ENCODE results near the gene PCDH9. TPM values are rescaled to one million over a fixed set of nuclear protein-coding genes. Genes with fewer than 3 reads are reported as not detected.

Gene PCDH9
- total RNA-seq, 1 donor from 2014 or later = 1.9 TPM

DNA sequence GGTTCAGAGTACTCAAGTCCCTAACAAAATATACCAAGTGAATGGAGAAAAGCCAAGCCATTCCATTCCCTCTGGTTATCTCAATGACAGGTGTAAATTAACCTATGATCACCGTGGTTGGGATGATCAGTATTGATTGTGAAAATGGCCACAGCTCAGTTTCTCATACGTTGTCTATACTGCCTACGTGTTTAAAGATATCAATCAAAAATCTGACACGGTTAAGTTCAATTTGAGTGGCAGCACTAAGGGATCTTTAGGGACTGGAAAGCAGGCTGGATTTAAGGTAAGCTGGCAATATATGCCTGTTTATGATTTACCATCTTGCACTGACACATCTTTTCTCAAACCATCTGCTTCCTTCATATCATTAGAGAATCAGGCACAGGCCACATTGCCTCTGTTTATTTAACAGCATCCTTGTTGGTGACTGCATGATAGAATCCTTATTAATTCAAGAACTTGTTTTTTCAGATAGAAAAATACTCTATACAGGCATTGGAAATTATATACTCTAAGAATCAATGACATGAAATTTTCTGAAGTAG, 907.9 kb downstream of the PCDH9 start:
- TF ChIP-seq, protein P1, sequence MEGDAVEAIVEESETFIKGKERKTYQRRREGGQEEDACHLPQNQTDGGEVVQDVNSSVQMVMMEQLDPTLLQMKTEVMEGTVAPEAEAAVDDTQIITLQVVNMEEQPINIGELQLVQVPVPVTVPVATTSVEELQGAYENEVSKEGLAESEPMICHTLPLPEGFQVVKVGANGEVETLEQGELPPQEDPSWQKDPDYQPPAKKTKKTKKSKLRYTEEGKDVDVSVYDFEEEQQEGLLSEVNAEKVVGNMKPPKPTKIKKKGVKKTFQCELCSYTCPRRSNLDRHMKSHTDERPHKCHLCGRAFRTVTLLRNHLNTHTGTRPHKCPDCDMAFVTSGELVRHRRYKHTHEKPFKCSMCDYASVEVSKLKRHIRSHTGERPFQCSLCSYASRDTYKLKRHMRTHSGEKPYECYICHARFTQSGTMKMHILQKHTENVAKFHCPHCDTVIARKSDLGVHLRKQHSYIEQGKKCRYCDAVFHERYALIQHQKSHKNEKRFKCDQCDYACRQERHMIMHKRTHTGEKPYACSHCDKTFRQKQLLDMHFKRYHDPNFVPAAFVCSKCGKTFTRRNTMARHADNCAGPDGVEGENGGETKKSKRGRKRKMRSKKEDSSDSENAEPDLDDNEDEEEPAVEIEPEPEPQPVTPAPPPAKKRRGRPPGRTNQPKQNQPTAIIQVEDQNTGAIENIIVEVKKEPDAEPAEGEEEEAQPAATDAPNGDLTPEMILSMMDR (IDR thresholded peaks at IDR 0.05; ENCODE audit: unreplicated experiment) = no peak
- Mint-ChIP-seq H3K4me1 (ENCODE audit: unreplicated experiment) (no peaks in the 10 kb centered on the region), H3K27me3 (ENCODE audit: unreplicated experiment) (no peaks in the 10 kb centered on the region), H3K36me3 (ENCODE audit: low read depth, unreplicated experiment) (no peaks in the 10 kb centered on the region), H3K9me3 (ENCODE audit: unreplicated experiment) (no peaks in the 10 kb centered on the region), H3K4me3 (ENCODE audit: unreplicated experiment) (no peak overlapping the region), H3K27ac (ENCODE audit: unreplicated experiment) (no peak overlapping the region)
- DNase-seq (ENCODE audit: low spot score) = no peak

DNA sequence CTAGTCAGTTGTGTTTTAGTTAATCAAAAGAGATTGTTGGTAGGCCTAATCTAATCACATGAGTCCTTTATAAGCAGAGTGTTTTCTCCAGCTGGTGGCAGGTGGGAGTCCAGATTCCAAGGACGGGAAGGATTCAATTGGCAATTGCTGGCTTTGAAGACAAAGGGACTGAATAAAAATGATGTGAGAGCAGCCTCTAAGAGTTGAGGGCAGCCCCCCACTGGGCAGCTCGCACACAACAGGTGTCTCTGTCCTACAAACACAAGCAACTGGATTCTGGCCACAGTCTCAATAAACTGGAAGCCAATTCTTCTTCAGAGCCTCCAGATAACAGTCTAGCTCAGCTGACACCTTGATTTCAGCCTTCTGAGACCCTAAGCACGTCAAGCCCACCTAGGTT, 915.2 kb downstream of the PCDH9 start:
- no peak overlapping the region for H3K4me3 Mint-ChIP-seq (ENCODE audit: unreplicated experiment)
- no peaks in the 10 kb centered on the region for H3K36me3 Mint-ChIP-seq (ENCODE audit: low read depth, unreplicated experiment)
- H3K27ac Mint-ChIP-seq (ENCODE audit: unreplicated experiment) = no peak overlapping the region
- no peaks in the 10 kb centered on the region for H3K27me3 Mint-ChIP-seq (ENCODE audit: unreplicated experiment)
- no peak for DNase-seq (ENCODE audit: low spot score)
- TF ChIP-seq, protein P1 (IDR thresholded peaks at IDR 0.05; ENCODE audit: unreplicated experiment) = no peak
- no peaks in the 10 kb centered on the region for H3K4me1 Mint-ChIP-seq (ENCODE audit: unreplicated experiment)
- no peaks in the 10 kb centered on the region for H3K9me3 Mint-ChIP-seq (ENCODE audit: unreplicated experiment)

DNA sequence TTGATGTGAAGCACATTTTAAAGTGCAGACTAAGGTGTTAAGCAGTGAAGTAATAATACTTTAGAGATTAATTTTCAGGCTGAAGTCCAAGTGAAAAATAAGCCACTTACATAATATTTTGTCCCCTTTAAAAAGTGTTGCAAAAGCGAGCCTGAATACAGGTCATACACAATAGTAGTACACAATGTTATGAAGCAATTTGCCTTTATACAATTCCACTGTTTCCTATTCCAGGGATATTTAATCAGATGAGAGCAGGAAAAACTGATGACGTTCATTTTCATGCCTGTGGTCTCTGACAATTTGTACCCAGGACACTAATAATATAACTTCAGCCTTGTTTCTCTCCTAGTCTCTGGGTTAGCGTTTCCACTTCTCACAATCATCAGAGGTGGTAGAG, 916.7 kb downstream of the PCDH9 start:
- TF ChIP-seq, protein P1 (IDR thresholded peaks at IDR 0.05; ENCODE audit: unreplicated experiment) = no peak
- H3K27me3 Mint-ChIP-seq (ENCODE audit: unreplicated experiment) = no peaks in the 10 kb centered on the region
- no peaks in the 10 kb centered on the region for H3K4me1 Mint-ChIP-seq (ENCODE audit: unreplicated experiment)
- H3K36me3 Mint-ChIP-seq (ENCODE audit: low read depth, unreplicated experiment) = no peaks in the 10 kb centered on the region
- no peaks in the 10 kb centered on the region for H3K9me3 Mint-ChIP-seq (ENCODE audit: unreplicated experiment)
- no peak overlapping the region for H3K4me3 Mint-ChIP-seq (ENCODE audit: unreplicated experiment)
- no peak overlapping the region for H3K27ac Mint-ChIP-seq (ENCODE audit: unreplicated experiment)
- DNase-seq (ENCODE audit: low spot score) = no peak

DNA sequence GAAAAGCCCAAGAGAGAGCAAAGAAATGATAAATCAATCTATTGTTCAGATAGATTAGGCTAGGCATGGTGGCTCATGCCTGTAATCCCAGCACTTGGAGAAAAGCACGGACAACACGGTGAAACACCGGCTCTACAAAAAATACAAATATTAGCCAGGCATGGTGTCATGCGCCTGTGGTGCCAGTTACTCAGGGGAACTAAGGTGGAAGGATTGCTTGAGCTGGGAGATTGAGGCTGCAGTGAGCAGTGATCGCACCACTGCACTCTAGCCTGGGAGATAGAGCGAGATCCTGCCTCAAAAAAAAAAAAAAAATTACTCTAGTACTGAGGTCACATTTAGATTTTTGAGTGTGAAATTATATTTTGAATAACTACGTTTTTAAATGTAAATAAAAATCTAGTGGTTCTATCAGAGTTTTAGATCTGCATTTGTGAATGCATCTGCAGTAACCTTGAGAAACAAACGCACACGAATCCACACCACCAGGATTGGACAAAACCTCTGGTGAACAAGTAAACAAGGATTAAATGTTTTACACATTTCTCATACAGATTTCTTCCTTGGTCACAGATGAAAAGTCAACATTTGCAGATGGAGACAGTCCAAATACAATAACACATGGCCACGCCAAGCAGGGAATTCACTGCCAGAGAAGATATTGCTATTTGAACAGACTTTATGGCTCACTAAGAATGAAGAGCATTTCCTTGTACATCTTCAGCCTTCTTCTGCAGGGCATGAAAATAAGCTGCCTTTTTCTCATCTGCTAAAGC, 917.6 kb downstream of the PCDH9 start:
- Mint-ChIP-seq H3K4me1 (ENCODE audit: unreplicated experiment) (no peaks in the 10 kb centered on the region), H3K27ac (ENCODE audit: unreplicated experiment) (no peak overlapping the region), H3K4me3 (ENCODE audit: unreplicated experiment) (no peak overlapping the region), H3K36me3 (ENCODE audit: low read depth, unreplicated experiment) (no peaks in the 10 kb centered on the region), H3K9me3 (ENCODE audit: unreplicated experiment) (no peaks in the 10 kb centered on the region), H3K27me3 (ENCODE audit: unreplicated experiment) (no peaks in the 10 kb centered on the region)
- no peak for DNase-seq (ENCODE audit: low spot score)
- TF ChIP-seq, protein P1 (IDR thresholded peaks at IDR 0.05; ENCODE audit: unreplicated experiment) = no peak

DNA sequence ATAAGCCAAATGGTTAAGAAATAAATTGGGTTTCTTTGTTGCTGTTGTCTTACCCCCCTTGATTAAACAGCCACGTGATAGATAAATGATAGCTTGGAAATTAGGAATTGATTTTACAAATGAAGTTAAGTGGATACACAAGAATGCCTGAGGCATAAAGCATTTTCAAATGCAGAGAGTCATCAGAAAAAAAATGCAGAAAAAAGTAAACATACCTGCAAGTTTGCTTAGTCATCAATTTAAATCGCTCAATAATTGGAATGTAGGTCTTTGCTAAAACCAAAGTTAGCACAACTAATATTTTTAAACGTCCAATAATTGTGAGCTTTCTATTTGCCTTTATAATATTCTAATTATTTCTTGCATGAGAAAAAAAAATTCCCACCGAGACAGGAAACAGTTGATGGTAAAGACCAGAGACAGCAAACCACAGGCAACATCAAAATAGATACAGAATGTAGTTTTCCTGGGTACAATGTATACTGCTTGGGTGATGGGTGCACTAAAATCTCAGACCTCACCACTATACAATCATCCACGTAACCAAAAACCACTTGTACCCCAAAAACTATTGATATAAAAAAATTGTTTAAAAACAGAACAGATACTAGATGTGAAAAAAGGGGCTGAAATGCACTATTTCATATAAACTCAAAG, 924.0 kb downstream of the PCDH9 start:
- no peak overlapping the region for H3K27ac Mint-ChIP-seq (ENCODE audit: unreplicated experiment)
- TF ChIP-seq, protein P1 (IDR thresholded peaks at IDR 0.05; ENCODE audit: unreplicated experiment) = no peak
- no peaks in the 10 kb centered on the region for H3K9me3 Mint-ChIP-seq (ENCODE audit: unreplicated experiment)
- no peak overlapping the region for H3K4me3 Mint-ChIP-seq (ENCODE audit: unreplicated experiment)
- no peaks in the 10 kb centered on the region for H3K27me3 Mint-ChIP-seq (ENCODE audit: unreplicated experiment)
- DNase-seq (ENCODE audit: low spot score) = no peak
- no peaks in the 10 kb centered on the region for H3K4me1 Mint-ChIP-seq (ENCODE audit: unreplicated experiment)
- H3K36me3 Mint-ChIP-seq (ENCODE audit: low read depth, unreplicated experiment) = no peaks in the 10 kb centered on the region

All from endothelial cell (in vitro differentiated cells).